CD4-positive, alpha-beta T cell treated with Interleukin-6 for 4 hours (primary cell): Measurements from ENCODE around the gene TACR2.
"Not testable (repeated sequence)": the region's sequence is repeated elsewhere in the genome, so short reads cannot be mapped to it uniquely, and the experiment has no call there.

Experiments
- DNase-seq: peaks from one replicate; pipeline ENCODE4 v3.0.0-alpha.2; 2020; ENCODE audit warnings: mixed read lengths

The TACR2 gene

DNA sequence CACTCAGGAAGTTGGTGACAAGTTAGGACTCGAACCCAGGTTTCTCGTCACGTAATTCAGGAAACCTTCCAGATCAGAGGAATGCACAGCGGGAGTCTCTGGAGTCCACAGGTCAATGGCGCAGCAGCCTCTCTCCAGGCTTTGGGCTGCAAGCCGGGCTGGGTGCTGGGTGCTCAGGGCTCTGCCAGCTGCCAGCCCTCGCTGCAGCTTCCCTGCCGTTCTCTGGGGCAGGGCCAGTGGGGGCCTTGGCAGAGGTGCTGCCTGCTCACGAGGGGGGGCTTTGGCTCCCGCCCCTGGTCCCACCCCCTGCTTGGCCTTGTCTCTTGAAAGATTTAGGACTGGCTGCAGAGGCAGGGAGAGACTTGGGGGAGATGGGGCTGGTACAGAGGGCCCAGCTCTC lies at the start of gene TACR2:
TACR2 (minus strand) TSS at position 224 of the 400 bp plus-strand sequence. CDS start 595 bp downstream, outside the sequence.
- no peak for DNase-seq

DNA sequence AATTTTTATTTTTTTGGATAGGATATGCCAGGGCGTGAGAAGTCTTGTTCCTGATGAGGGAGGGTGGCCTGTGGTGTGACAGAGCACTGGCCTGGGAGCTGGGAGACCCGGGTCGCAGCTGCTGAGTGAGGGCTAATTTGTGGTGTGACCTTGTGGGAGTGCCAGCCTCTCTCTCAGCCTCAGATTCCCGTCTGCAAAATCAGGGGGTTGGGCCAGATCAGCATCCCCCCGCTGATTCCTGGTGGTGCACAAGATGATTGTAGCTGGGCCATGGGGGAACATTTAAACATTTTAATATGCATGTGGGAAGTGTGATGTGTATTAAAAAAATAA lies 49.4 kb upstream of the TACR2 start:
- no peak for DNase-seq

DNA sequence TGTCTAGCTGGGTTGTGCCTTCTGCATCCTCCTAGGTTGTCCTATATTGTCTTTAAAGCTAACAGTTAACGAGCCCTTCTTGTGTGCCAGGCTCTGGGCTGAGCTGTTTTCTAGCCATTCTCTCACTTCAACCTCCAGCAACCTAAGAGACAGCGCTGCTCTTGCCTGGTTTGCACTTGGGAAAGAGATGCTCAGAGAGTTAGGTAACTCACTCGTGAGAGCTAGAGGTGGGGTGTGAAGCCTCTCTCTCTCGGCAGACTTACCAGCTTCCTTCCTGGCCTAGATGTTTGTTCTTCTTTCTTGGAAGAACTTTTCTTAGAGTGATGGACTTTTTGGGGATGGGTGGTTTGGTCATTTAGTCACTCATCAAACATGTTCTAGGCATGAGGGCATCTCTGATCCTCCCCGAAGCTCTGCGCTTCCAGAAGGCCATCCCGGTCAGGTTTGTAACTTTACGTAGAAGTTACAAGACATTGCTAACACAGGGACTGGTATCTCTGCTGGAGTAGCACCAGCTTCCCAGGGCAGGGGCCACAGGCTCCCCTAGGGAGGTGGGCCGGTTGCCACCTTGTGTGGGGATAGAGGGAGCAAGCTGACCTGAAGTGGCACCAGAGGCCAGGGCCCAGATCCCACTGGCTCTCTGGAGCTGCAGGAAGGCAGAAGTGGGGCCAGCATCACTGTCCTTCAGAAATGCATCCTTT lies 48.9 kb upstream of the TACR2 start:
- peak; percentile 5 for DNase-seq

DNA sequence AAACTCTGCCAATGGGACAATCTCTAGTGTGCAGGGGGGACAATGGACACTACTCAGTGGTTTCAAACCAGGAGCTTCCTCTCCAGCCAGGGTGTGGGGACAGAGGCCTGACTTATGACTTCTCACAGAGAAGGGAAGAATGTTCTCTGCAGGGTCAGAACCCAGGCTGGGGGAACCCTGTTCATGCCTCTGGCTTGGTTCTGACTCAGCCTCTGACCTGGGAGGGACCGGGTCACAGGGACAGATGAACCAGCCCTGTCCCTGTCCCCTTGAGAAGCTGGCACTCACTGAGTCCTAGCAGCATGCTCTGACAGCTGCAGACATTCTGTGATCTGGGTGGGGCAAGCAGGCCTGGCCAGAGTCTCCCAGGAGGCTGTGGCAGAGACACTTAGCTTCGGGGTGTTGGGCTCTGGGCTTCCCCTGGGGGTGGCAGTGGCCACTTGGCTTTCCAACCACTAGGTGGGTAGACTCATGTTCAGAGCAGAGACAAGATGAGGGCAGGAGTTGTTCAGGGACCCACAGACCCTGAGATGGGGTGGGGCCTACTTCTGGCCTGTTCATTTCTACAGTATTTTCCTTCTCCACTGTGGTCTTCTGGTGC lies 48.2 kb upstream of the TACR2 start:
- DNase-seq: no peak

DNA sequence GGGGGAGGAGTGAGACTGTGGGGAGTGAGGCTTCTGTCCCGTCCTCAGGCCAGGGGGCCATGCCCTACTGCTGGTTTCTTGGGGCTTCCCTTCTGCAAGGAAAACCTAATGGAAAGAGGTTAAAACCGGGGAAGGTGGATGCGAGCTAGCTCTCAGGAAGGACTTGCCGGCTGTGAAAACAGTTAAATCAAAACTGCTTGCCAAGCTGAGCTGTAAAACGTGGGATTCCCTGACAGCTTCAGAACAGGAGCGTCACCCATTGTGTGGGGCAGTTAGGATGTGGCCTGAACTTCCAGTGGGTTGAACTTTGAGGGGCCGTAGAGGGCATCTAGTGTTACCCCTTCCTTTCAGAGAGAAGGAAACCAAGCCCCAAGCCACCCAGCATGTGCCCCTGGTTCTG lies 47.7 kb upstream of the TACR2 start:
- DNase-seq: no peak

DNA sequence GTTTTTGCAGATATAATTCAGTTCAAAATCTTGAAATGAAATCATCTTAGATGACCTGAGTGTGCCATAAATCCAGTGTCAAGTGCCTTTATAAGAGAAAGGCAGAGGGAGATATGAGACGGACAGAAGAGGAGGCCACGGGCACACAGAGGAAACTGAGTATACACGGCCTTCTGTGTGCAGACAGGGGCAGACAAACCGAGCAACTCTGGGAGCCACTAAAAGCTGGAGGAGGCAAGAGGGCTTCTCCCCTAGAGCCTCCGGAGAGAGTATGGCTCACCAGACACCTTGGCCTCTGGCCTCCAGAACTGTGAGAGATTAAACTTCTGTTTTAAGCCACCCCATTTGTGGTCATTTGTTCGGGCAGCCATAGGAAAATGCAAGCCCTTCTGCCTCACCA lies 47.2 kb upstream of the TACR2 start:
- no peak for DNase-seq

DNA sequence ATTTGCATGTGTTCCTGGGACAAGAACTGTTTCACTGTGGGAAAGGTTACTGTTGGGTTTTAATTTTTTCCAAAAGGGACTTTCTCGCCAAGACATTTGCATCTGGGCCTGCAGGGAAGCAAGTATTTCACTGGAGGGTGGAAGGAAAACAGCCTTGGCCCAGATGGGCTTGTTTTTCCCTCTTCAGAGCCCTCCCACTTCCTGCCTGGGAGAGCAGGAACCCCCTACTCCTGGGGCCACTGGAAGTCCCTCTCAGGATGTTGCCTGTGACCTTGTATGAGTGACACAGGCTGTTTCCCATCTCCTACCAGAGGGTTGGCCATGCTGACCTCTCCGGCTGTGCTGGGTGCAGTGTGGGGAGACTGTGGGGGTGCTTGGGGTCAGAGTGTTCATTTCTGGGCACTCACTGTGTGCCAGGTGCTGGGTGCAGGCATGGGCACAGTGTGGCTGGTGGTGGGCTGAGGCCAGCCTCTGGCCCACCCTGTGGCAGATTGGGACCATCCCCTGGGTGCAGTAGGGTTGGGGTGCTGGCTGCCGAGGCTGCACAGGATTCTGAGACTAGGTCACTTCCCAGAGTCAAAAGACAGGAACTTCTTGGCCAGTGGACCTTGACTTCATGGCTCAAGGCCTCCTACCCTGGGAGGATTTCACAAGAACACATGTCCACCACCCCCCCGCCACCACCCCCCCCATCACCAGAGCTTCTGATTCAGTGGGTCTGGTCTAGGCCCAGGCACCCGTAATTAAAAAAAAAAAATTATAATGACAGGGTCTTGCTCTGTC lies 44.7 kb upstream of the TACR2 start:
- DNase-seq: no peak

DNA sequence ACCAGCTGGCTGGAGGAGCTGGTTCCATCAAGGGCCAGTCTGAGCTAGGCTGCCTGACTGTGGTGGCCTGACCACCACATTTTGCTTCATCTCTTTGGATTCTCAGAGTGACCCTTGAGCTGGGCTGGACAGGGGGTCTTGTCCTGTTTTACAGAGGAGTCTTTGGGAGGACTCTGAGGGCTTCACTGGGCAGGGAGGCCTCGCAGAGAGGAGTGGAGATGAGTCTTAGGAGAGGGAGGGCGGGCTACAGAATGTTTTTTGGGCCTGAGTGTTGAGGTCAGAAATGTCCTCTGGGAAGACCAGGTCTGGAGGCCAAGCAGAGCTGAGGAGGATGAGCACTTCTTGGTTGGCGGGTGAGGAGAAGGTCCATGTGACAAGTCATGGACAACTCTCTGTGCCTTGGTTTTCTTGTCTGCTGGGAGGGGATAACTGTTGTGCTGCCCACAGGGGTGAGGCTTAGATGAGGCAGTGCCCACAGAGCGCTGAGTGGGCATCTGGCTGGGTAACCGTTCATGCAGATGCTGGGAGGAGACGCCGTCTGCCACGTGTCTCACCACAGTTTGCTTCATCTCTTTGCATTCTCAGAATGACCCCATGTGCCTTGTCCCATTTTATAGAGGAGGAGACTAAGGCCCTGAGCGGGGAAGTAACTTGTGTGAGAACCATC lies 44.0 kb upstream of the TACR2 start:
- no peak for DNase-seq

DNA sequence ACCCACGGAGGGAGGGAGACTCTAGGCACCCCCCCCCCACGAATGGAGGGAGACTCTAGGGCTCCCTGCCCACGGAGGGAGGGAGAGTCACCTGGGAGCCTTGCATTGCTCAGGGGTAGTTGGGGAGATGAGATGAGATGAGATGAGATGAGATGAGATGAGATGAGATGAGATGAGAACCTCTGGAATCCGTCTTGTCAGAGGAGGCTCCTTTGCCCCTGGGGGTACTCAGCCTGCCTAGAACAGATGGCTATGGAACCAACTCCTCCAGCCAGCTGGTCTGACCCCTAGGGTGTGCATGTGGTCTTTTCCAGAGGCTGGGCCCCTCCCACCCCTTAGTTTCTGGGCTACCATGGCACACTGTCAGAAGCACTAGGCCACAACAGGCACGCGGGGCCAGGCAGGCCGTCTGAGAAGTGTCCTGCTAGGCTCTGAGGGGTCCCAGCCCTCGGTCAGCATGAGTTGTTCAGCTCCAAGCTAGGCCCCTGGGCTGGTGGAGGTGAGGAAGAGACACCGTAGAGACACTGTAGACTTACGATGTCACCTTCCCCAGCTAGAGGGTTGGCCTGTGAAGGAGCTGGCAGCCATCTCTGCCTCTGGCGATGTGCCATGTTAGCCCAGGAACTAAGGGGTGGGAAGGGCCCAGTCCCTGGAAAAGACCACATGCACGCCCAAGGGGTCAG lies 43.3 kb upstream of the TACR2 start:
- no peak for DNase-seq

DNA sequence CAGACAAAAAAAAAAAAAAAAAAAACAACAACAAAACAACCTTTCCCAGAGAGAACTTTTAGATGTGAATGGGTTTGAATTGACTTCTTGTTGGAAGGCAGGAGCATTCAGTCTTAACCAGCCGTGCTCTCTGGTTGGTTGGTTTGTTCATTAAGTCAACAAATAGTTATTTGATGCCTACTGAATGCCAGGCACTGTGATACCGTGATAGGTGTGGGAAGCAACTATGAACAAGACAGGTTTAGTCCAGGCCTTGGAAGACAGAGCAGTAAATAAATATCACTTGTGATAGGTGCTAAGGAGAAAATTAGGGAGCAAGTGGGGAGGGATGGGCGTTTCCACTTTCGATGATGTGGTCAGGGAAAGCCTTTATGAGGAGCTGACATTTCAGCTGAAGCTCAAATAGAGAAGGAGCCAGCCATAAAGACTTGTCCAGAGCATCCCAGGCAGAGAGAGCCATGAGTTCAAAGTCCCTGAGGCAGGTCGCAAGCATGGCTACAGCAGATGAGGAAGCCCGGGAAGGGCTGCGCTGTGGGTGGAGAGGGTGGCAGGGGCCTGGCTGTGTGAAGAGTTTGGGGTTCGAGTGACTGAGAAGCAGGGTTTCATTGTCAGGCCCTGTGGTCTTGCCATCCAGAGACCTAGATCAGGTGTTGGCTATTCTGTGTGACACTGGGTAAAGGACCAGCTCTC lies 42.5 kb upstream of the TACR2 start:
- DNase-seq: no peak

DNA sequence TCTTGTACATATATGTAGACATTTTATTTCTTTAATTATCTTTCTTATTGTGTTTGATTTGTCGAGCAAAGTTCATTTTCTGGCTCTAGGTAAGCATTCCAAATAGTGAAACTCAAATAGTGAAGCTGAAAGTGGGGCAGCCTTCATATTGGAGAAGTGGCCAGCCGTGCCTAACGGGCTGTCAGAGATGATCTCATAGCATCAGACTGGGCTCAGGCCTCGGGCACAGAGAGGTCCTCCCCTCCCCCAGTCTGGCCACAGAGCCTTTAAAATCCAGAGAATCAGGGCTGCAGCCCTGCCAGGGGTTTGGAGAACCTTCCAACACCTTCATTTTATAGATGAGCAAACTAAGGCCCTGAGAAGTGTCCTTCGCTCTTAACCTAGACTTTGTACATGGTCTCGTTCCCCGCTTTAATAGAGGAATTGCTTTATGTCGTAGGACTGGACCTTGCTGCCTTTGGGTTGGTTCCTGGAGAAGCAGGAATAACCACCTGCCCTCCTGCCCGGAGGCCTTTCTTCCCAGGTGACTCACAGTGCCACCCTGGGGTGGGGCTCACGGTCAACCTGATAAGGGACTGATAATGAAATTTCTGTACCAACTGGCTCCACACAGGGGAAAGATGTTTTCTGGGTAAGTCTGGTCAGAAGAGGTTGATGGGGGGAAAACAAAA lies 41.8 kb upstream of the TACR2 start:
- DNase-seq: no peak

DNA sequence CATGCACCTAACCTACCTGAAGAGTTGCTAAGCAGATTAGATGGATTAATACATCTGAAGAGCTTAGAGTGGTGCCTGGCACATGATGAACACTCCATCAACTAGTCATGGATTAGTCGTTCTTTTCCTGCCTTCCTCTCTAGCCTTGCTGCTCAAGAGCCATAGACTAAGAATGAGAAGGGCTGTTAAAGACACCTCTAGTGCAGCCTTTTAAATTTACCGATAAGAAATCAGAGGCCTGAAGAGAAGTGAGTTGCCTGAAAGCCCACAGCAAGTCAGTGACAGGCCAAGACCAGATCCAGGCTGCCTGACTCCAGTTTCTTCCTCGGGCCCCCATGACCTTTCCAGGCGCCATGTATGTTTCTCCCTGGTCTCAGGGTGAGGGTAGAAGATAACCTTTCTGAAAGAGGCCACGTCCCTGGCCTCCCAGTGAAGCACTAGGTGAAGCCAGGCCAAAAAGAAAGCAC lies 41.1 kb upstream of the TACR2 start:
- DNase-seq: no peak

DNA sequence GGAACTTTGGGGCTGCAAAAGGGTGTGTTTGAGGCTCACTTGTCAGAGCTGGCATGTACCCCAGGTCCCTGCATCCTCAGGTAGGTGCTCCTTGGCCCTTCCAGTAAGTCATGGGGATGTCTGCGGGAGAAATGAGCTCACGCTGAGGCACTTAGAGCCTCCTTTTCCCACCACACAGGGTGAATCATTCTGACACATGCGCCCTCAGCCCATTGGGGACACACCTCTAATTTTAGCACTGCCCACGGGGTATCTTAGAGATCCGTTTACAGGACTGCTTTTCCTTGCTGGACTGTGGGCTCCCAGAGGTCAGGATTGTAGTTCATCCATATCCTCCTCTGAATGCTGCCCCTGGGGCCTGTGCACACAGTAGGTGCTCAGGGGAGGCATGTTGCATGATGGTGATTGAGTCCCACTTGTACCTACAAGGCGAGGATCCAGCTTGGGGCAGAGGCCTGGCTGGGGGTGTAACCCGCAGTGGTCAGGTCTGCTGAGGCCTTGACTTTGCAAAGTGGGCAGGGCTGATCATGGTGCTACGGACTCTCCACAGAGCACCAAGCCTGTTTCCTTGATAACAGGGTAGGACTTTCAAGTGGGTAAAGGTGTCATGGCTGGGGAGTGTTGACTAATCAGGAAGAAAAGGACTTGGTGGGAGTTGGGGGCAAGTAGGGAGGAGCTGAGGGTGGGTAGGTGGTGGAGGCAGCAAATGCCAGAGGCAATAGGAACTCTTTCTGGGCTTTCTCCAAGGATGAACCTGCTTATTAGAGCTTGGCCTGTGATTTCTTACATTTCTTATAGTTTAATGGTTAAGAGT lies 40.4 kb upstream of the TACR2 start:
- DNase-seq: no peak

DNA sequence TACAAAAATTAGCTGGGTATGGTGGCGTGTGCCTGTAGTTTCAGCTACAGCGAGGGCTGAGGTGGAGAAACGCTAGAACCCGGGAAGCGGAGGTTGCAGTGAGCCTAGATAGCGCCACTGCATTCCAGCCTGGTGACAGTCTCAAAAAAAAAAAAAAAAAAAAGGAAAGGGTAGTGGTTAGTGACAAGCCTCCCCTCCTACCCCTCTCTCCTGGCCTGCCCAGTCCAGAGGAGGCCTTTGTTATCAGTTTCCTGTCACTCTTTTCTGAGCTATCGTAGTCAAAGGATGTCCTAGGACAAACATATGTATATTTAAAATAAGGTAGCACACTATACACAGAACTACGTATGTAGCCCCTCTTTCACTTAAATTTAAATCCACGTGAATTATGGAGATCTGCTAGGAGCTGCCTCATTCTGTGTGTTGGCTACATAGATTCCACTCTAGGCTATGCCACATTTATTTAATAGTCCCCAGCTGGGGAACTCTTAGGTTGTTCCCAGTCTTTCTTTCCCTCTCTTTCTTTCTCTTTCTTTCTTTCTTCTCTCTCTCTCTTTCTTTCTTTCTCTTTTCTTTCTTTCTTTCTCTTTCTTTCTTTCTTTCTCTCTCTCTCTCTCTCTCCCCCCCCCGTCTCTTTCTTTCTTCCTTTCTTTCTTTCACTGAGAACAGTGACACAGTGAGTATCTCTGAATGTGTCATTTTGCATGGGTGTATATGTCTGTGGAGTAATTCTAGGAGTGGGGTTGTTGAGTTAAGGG lies 38.5 kb upstream of the TACR2 start:
- DNase-seq: no peak

DNA sequence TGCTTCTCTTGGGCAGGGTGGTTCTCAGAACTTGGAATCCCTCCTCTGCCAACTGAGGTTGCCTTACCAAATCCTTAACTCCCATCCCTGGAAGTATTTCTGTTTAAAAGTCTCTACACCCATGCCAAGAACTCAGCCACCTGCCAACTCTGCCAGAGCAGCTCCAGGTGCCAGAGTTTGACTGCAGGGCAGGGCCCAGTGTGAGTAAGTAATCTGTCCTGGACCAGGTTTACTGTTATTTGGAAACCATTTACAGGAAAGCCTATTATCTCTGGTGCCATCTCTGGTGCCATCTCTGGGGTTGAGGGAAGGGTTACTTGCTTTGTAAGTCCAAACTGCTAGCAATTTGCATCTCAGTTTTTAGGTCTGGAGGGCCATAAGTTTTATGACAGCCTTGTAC lies 37.1 kb upstream of the TACR2 start:
- no peak for DNase-seq

DNA sequence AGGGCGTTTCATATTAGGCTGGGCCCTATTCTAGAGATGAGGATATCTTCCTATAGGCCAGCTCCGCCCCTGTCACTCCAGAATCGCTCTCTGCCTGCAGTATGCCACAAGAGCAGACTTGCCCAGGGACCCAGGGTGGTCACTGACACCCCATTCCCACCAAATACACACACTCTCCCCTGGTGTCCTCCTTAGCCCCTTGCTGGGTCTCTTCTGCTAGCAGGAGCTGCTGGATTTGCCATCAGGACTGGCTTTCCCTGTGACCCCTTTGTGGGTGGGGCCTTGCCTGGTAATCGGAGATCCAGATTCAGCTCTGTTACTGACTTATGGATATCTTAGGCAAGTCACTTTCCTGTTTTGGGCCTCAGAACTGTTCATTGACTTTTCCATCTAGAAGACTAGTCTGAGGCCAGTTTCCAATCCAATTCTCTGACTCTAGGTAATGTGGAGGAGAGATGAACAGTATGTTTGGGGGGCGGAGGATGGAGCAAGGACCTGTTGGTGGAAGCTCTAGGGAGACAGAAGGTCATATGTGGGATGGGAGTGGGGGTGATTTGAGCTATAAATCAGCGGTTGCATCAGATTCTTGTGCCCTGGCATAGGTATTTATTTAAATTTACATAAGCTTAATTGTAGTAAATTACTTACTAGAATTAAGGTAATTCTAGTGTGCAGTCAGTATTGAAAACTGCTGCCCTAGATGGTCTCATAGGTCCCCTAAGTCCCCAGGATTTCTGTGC lies 36.1 kb upstream of the TACR2 start:
- no peak for DNase-seq

DNA sequence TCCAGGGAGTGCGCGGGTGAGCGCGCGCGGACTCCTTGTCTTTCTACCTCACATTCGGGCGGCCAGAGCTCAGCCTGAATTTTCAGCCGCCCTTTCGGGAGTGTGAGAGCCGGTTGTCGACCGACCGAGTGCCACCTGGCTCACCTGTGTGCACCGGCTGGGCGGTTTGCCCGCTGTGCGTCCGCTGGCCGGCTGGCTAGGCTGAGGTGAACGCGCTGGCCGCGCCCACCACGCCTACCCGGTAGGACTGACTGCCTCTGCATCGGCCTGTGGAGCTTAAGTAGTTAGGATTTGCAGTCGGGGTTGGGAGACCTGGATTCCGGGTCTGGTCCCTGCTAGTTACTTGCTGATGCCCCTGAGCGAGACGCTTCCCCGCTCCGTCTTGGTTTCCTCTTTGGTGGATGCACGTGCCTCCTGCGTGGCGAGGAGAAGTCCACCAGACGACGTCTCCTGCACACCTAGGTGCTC lies 35.1 kb upstream of the TACR2 start:
- peak; percentile 23 for DNase-seq

DNA sequence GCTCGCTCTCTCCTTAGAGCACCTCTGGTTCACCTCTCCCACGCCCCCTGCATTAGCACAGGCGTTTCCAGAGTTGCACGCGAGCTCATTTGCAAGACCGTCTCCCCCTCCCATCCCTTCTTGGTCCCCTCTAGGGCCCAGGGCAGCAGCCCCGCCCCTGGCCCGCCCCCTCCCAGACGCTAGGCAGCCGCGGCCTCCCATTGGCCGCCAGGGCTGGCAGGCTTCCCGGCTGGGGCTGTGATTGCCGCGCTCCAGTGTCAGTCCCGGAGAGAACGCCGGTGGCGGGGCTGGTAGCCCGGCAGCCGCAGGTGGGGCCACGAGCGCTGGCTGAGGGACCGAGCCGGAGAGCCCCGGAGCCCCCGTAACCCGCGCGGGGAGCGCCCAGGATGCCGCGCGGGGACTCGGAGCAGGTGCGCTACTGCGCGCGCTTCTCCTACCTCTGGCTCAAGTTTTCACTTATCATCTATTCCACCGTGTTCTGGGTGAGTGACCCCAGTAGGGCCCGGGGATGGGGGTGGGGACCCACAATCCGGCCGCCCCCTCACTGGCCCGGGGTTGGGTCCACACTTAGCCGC lies 34.6 kb upstream of the TACR2 start, which contains the start of gene TSPAN15:
TSPAN15 (plus strand) TSS at position 257 of the 575 bp plus-strand sequence; CDS start at position 387, 130 bp downstream.
- peak; percentile 90 for DNase-seq

DNA sequence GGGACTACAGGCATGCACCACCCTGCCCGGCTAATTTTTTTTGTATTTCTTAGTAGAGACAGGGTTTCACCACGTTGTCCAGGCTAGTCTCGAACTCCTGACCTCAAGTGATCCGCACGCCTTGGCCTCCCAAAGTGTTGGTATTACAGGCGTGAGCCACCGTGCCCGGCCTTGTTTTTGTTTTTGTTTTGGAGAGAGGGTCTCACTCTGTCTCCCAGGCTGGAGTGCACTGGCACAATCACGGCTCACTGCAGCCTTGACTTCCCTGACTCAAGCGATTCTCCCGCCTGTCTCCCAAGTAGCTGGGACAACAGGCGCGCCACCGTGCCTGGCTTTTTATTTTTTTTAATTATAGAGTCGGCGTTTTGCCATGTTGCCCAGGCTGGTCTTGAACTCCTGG lies 33.7 kb upstream of the TACR2 start:
- DNase-seq: not testable (repeated sequence)
